GM21381 (cell line): ENCODE results near the gene NUDT1.

Experiments used
- ATAC-seq: cut with Tn5 transposase; IDR thresholded peaks from one replicate; pipeline ENCODE4 v1.9.1; 2021; ENCODE audit warnings: mild to moderate bottlenecking, moderate library complexity; ENCODE audit not compliant: unreplicated experiment

Gene NUDT1

DNA sequence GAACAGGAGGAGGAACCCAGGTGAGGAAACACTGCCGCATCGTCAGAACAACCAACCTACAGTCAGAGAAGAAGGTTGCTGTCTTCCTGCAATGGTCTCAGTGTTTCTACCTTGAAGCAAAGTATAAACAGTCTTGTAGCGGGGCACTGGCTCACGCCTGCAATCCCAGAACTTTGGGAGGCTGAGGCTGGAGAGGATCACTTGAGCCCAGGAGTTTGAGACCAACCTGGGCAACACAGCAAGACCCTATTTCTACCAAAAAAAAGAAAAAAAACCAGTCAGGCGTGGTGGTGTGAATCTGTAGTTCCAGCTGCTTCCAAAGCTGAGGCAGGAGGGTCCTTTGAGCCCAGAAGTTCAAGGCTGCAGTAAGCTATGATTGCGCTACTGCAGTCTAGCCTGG, 48.9 kb downstream of the NUDT1 start:
- ATAC-seq: no peak

DNA sequence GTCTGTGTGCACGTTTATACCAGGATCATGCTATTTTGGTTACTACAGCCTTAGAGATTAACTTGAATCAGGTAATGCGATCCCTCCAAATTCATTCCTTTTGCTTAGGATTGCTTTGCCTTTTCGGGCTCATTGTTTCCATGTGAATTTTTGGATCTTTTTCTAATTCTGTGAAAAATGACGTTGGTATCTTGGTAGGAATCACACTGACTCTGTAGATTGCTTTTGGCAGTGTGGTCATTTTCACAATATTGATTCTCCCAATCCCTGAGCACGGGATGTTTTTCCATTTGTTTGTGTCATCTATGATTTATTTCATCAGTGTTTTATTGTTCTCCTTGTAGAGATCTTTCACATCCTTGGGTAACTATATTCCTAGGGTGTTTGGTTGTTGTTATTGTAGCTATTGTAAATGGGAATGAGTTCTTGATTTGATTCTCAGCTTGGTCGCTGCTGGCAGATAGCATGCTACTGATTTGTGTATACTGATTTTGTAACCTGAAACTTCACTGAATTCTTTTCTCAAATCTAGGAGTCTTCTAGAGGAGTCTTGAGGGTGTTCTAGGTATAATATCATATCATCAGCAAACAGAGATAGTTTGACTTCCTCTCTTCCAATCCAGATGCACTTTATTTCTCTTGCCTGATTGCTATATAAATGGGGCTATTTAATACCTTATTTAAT, 54.1 kb downstream of the NUDT1 start:
- ATAC-seq: no peak

DNA sequence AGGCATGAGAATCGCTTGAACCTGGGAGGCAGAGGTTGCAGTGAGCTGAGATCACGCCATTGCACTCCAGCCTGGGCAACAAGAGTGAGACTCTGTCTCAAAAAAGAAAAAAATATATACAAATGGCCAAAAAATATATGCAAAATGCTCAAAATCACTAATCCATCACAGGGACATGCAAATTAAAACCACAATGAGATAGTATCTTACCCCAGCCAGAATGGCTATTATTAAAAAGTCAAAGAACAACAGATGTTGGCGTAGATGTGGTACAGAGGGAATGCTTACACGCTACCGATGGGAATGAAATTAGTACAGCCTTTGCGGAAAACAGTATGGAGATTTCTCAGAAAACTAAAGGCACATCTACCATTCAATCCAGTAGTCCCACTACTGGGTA, 54.8 kb downstream of the NUDT1 start:
- no peak for ATAC-seq

- ATAC-seq: peak; percentile 53
Measured at GRCh38 chr7:2299131-2299829, 57.3 kb downstream of the NUDT1 start.

DNA sequence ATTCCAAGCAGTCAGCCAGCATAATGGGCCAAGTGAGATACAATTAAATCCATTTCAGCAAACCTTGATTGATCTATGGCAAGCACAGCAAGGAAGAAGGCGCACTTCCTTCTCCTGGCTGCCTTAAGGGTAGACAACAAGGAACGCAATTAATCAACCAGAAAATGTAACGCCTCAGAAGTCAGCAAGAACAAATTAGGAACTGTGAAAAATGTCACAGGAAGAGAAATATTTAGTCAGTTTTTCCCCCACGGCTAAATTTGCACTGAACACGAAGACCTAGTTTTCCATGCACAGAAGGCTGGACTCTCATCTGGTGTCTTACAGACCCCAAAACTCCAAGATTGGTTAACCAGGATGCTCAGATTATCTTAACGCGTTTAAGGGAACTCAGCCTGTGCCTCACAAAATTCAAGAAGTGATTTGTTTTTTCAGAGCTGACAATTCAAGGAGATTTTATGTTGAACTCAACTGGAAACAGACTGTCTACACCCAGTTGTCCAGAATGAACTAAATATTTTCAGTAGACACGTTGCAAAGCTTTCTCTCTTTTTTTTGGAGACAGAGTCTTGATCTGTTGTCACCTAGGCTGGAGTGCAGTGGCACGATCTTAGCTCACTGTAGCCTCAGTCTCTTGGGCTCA, 58.0 kb downstream of the NUDT1 start:
- ATAC-seq: peak; percentile 36
